RWPE2 (cell line): Measurements from ENCODE around the gene FGF19.

Experiments
- ATAC-seq: fragments of 200-7000 bp; cut with Tn5 transposase; 3 replicates; pipeline ENCODE4 v1.9.1; 2021; ENCODE audit warnings: low read depth
- DNase-seq: peaks from one replicate; pipeline ENCODE4 v3.0.0-alpha.2; 2020; ENCODE audit warnings: low spot score
- H3K27ac ChIP-seq: fragments of 450-650 bp; 2 replicates; pipeline ENCODE4 v1.5.1; 2017; ENCODE audit warnings: mild to moderate bottlenecking; ENCODE audit not compliant: poor library complexity, severe bottlenecking
- H3K27me3 ChIP-seq: fragments of 250-450 bp; sonication (Bioruptor Pico); 2 replicates; pipeline ENCODE4 v1.5.1; 2021; ENCODE audit warnings: mild to moderate bottlenecking, moderate library complexity; ENCODE audit not compliant: insufficient read depth, poor library complexity, severe bottlenecking
- H3K36me3 ChIP-seq: fragments of 250-450 bp; sonication (Bioruptor Pico); 2 replicates; pipeline ENCODE4 v1.5.1; 2020; ENCODE audit warnings: low read depth, mild to moderate bottlenecking, moderate library complexity
- H3K4me1 ChIP-seq: fragments of 250-450 bp; sonication (Bioruptor Pico); 2 replicates; pipeline ENCODE4 v1.5.1; 2021; ENCODE audit warnings: mild to moderate bottlenecking, moderate library complexity; ENCODE audit not compliant: insufficient read depth, poor library complexity, severe bottlenecking
- H3K4me3 ChIP-seq: fragments of 250-450 bp; sonication (Bioruptor Pico); 2 replicates; pipeline ENCODE4 v1.5.1; 2021; ENCODE audit warnings: mild to moderate bottlenecking, moderate library complexity; ENCODE audit not compliant: severe bottlenecking
- H3K9me3 ChIP-seq: fragments of 250-450 bp; sonication (Bioruptor Pico); 2 replicates; pipeline ENCODE4 v1.5.1; 2021; ENCODE audit warnings: mild to moderate bottlenecking, moderate library complexity; ENCODE audit not compliant: severe bottlenecking
- CTCF ChIP-seq: fragments of 450-650 bp; IDR thresholded peaks from one replicate; pipeline ENCODE4 v1.5.1; 2017; ENCODE audit warnings: mild to moderate bottlenecking, moderate library complexity; ENCODE audit not compliant: poor library complexity, severe bottlenecking

Gene FGF19

GRCh38 chr11:69744435-69744834 lies 40.6 kb upstream of the FGF19 start:
- no peaks in the 10 kb centered on the region for H3K27me3 ChIP-seq

GRCh38 chr11:69734841-69735240 lies 31.0 kb upstream of the FGF19 start:
- no peaks in the 10 kb centered on the region for H3K4me1 ChIP-seq
- no peak for TF ChIP-seq CTCF
- no peak overlapping the region for H3K4me3 ChIP-seq
- no peak overlapping the region for H3K27ac ChIP-seq
- no peaks in the 10 kb centered on the region for H3K36me3 ChIP-seq
- H3K27me3 ChIP-seq, result no peaks in the 10 kb centered on the region
- no peak for ATAC-seq
- no peaks in the 10 kb centered on the region for H3K9me3 ChIP-seq
- DNase-seq, result no peak

More at GRCh38 chr11:69744435-69744834, 40.6 kb upstream of the FGF19 start:
- H3K36me3 ChIP-seq, result no peaks in the 10 kb centered on the region
- H3K4me1 ChIP-seq, result peaks cover 3% of the 10 kb centered on the region
- ATAC-seq, result peak; percentile 63
- no peak overlapping the region for H3K4me3 ChIP-seq
- no peaks in the 10 kb centered on the region for H3K9me3 ChIP-seq
- no peak overlapping the region for H3K27ac ChIP-seq
- no peak for DNase-seq
- TF ChIP-seq CTCF, result no peak

- no peaks in the 10 kb centered on the region for H3K9me3 ChIP-seq
- no peaks in the 10 kb centered on the region for H3K4me1 ChIP-seq
- H3K27ac ChIP-seq, result no peak overlapping the region
- no peak overlapping the region for H3K4me3 ChIP-seq
- TF ChIP-seq CTCF, result no peak
- ATAC-seq, result no peak
- no peaks in the 10 kb centered on the region for H3K36me3 ChIP-seq
- H3K27me3 ChIP-seq, result no peaks in the 10 kb centered on the region
- no peak for DNase-seq
Observed at GRCh38 chr11:69734367-69734766, 30.5 kb upstream of the FGF19 start.

GRCh38 chr11:69732910-69733309 lies 29.1 kb upstream of the FGF19 start:
- no peaks in the 10 kb centered on the region for H3K27me3 ChIP-seq
- H3K9me3 ChIP-seq, result no peaks in the 10 kb centered on the region
- H3K36me3 ChIP-seq, result no peaks in the 10 kb centered on the region
- H3K4me3 ChIP-seq, result no peak overlapping the region
- H3K27ac ChIP-seq, result no peak overlapping the region
- ATAC-seq, result no peak
- TF ChIP-seq CTCF, result no peak
- DNase-seq, result no peak
- H3K4me1 ChIP-seq, result no peaks in the 10 kb centered on the region

- no peaks in the 10 kb centered on the region for H3K36me3 ChIP-seq
- no peaks in the 10 kb centered on the region for H3K27me3 ChIP-seq
- TF ChIP-seq CTCF, result no peak
- ATAC-seq (no peak), DNase-seq (peak; percentile 41)
- H3K4me3 ChIP-seq, result no peak overlapping the region
- no peaks in the 10 kb centered on the region for H3K9me3 ChIP-seq
- H3K27ac ChIP-seq, result no peak overlapping the region
- H3K4me1 ChIP-seq, result no peaks in the 10 kb centered on the region
Observed at GRCh38 chr11:69731110-69731509, 27.3 kb upstream of the FGF19 start.
